Adipocyte (in vitro differentiated cells): ENCODE results near the gene ERGIC1.
A peak's percentile ranks its signal among the peaks of the same experiment; 100 is the strongest.

Source experiments
- DNase-seq: peaks from one replicate; pipeline ENCODE4 v3.0.0-alpha.2; 2015; ENCODE audit warnings: low read depth
- H3K27me3 ChIP-seq: replicated peaks from 2 replicates; pipeline ENCODE4 v1.7.0; 2013; ENCODE audit warnings: mild to moderate bottlenecking, low read length, moderate library complexity; ENCODE audit not compliant: control insufficient read depth, insufficient read depth
- H3K36me3 ChIP-seq: 2 replicates; pipeline ENCODE4 v1.7.0; 2013; ENCODE audit warnings: low read length, mild to moderate bottlenecking, moderate library complexity; ENCODE audit not compliant: control insufficient read depth, insufficient read depth, severe bottlenecking
- H3K4me1 ChIP-seq: 2 replicates; pipeline ENCODE4 v1.7.0; 2013; ENCODE audit warnings: mild to moderate bottlenecking, low read length, moderate library complexity; ENCODE audit not compliant: control insufficient read depth, insufficient read depth
- H3K4me3 ChIP-seq: 2 replicates; pipeline ENCODE4 v1.7.0; 2013; ENCODE audit warnings: mild to moderate bottlenecking, low read length, moderate library complexity
- H3K9ac ChIP-seq: 2 replicates; pipeline ENCODE4 v1.7.0; 2013; ENCODE audit warnings: mild to moderate bottlenecking, low read length, moderate library complexity
- H3K9me3 ChIP-seq: 2 replicates; pipeline ENCODE4 v1.7.0; 2013; ENCODE audit warnings: mild to moderate bottlenecking, low read length, moderate library complexity; ENCODE audit not compliant: control insufficient read depth

The ERGIC1 gene

DNA sequence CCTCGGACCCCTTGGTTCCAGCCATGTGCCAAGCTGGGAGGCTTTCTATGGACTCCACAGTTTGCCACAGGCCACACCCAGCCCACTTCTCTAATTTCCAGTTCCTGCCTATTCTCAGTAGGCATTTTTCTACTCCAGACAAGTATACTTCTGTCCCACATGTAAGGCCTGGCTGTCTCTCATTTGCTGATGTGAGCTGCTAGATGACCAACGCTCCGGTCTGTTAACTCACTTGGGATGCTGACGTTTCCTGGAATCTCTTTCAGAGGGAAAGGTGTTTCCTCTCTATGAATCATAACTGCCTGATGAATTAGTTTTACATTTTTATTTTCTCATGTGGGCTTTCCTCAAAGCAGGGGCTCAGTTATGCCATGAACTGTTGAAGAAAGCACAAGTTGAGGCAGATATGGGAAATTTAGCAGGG is 36.3 kb downstream of the ERGIC1 start:
- peaks cover 79% of the 10 kb centered on the region for H3K4me1 ChIP-seq
- H3K9me3 ChIP-seq, result no peaks in the 10 kb centered on the region
- DNase-seq, result peak; percentile 81
- no peak overlapping the region for H3K4me3 ChIP-seq
- H3K9ac ChIP-seq, result peak overlapping the region; percentile 82
- no peaks in the 10 kb centered on the region for H3K36me3 ChIP-seq
- H3K27me3 ChIP-seq, result no peaks in the 10 kb centered on the region

DNA sequence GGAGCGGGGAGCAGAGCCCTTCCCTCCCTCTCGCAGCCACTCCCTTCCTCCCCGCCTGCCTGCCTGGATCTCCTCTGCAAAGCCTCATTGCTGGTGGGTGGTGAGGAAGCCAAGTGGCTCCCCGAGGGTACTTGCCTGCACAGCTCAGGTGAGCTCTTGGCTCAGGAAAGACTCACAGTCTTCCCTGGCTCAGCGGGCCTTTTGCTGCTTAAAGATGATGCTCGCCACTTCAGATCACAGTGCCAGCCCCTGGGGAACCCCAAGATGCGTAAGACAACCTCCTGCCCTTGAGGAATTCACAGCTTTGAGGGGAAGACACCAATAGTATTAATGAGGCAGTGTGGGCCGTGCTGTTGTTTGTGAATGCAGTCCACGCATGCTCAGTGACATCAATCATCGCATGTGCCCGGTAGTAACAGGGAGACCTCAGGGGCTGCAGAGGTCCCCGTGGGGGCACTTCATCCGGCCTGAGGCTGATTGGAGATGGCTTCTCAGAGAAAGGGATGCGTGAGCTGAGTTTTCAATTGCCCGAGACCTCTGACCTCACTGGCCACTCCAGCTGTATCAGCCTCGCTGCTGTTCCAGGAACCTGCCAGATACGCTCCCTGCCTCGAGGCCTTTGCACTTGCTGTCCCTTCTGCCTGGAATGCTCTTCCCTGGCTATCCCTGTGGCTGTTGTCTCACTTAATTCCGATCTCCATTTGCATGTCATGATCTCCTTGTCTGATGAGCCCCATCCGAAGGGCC is 36.8 kb downstream of the ERGIC1 start:
- Histone ChIP-seq H3K4me1 (peaks cover 75% of the 10 kb centered on the region), H3K4me3 (no peak overlapping the region), H3K27me3 (no peaks in the 10 kb centered on the region), H3K9me3 (no peaks in the 10 kb centered on the region), H3K9ac (peak overlapping the region; percentile 82), H3K36me3 (no peaks in the 10 kb centered on the region)
- DNase-seq, result no peak

DNA sequence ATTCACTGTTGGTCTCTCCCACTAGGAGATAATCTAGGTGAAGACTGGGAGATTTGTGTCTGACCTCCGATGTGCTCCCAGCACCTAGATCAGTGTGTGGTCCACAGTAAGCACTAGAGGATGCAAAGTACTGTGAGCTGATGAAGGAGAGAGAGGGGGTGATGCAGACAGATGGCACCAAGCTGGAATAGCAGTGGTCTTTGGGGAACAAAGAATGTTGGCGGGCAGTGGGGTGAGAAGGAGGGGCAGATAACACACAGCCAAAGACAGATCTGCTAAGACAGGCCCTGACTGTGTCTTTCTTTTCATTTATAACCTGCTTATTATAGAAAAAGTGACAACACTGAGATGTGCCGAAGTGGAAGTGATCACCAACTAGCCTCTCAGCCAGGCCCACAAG is 37.5 kb downstream of the ERGIC1 start:
- Histone ChIP-seq H3K4me1 (peaks cover 70% of the 10 kb centered on the region), H3K9ac (peak overlapping the region; percentile 82), H3K9me3 (no peaks in the 10 kb centered on the region), H3K27me3 (no peaks in the 10 kb centered on the region), H3K4me3 (no peak overlapping the region), H3K36me3 (no peaks in the 10 kb centered on the region)
- DNase-seq, result no peak

DNA sequence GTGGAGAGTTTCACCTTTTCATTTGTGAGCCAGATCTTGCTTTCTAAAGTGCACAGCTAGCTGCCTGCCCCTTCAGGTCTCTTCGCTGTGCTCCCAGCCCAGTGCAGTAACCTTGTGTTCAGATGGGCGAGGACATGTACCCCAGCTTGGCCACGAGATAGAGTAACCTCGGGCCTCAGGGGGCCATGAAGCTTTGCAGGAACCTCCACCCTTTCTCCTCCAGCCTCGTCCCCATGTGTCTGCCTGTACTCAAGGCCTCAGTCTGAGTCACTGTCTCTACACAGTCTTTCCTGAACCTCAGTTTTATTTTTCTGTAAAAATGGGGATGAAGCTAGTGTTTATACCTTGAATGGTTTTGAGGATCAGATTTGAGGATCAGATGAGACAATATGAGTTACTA is 37.9 kb downstream of the ERGIC1 start:
- Histone ChIP-seq H3K36me3 (no peaks in the 10 kb centered on the region), H3K4me1 (peaks cover 66% of the 10 kb centered on the region), H3K9me3 (no peaks in the 10 kb centered on the region), H3K4me3 (no peak overlapping the region), H3K27me3 (no peaks in the 10 kb centered on the region), H3K9ac (peak overlapping the region; percentile 82)
- DNase-seq, result peak; percentile 47

DNA sequence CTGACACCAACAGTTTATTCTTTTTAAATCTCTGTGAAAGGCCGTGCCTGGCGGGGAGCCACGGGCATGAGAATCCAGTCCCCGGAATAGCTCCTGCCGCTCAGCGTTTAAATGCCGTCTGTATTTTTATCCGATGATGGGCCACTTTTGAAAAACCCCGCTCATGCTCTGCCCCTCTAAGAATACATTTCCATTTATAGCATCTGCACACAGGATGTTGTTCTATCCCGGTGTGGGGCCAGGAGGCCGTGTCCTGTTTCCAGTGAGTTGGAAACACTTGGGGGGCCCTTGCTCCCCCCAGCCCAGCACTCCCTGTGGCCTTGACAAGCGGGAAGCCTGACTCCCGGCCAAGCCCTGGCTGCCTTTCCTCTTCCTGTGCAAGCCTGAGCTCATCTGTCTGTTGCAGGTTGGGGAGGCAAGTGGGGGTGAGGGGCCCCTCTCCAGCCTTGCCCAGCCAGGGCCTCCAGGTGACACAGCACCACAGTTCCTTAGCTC is 39.0 kb downstream of the ERGIC1 start:
- Histone ChIP-seq H3K9me3 (no peaks in the 10 kb centered on the region), H3K4me1 (peaks cover 59% of the 10 kb centered on the region)

DNA sequence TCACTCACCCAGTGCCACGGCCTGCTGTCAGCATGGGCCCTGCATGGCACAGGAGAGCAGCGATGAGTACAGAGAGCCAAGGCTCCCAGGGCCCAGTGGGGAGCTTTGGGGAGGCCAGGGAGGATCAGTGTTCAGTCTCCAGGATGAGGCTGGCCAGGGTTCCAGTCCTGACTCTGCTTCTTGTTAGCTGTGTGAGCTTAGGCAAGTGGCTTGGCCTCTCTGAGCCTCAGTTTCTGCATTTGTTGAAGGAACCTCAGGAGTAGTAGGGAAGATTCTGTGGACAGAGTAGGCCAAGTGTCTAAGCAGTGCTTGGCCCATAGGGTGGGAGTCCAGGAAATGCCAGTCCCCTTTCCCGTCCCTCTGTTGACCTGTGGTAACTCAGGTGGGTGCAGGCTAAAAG is 39.5 kb downstream of the ERGIC1 start:
- Histone ChIP-seq H3K4me1 (peaks cover 57% of the 10 kb centered on the region), H3K9me3 (no peaks in the 10 kb centered on the region), H3K27me3 (no peaks in the 10 kb centered on the region), H3K36me3 (no peaks in the 10 kb centered on the region), H3K4me3 (no peak overlapping the region), H3K9ac (peak overlapping the region; percentile 82)
- DNase-seq, result no peak

More for the DNA sequence above, 39.0 kb downstream of the ERGIC1 start:
- peak; percentile 65 for DNase-seq
- H3K36me3 ChIP-seq, result no peaks in the 10 kb centered on the region
- H3K9ac ChIP-seq, result peak overlapping the region; percentile 82
- H3K4me3 ChIP-seq, result peak overlapping the region; percentile 22
- H3K27me3 ChIP-seq, result no peaks in the 10 kb centered on the region

DNA sequence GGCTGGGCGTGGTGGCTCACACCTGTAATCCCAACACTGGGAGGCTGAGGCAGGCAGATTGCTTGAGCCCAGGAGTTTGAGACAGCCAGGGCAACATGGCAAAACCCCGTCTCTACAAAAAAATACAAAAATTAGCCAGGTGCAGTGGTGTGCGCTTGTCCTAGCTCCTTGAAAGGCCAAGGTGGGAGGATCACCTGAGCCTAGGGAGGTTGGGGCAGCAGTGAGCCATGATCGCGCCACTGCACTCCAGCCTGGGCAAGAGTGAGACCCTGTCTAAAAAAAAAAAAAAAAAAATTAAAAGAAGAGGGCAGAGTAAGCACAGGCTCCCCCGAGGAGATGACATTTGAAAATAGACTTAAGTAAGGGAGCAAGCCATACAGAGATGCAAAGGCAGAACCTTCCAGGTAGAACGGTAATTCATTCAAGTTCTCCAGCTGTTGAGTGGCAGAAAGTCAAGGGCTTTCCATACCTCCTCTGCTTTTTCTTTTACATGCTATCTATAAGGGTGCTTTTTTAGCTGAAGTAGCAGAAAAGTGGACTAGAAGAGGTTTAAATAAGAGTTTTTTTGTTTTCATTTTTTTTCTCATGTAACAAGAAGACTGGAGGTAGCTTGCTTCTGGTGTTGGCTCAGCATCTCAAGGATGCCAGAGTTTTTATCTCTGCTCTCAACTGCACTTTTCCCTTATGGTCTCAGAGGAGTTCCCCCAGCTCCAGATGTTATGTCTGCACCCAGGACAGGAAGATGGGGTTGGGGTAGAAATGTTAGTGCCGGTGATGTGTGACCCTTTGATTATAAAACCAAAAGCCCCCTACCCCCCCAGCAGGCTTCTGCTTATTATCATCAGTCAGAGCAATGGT is 40.8 kb downstream of the ERGIC1 start:
- Histone ChIP-seq H3K36me3 (no peaks in the 10 kb centered on the region), H3K9me3 (no peaks in the 10 kb centered on the region), H3K9ac (no peak overlapping the region), H3K4me3 (no peak overlapping the region), H3K27me3 (no peaks in the 10 kb centered on the region), H3K4me1 (peaks cover 59% of the 10 kb centered on the region)
- DNase-seq, result no peak

DNA sequence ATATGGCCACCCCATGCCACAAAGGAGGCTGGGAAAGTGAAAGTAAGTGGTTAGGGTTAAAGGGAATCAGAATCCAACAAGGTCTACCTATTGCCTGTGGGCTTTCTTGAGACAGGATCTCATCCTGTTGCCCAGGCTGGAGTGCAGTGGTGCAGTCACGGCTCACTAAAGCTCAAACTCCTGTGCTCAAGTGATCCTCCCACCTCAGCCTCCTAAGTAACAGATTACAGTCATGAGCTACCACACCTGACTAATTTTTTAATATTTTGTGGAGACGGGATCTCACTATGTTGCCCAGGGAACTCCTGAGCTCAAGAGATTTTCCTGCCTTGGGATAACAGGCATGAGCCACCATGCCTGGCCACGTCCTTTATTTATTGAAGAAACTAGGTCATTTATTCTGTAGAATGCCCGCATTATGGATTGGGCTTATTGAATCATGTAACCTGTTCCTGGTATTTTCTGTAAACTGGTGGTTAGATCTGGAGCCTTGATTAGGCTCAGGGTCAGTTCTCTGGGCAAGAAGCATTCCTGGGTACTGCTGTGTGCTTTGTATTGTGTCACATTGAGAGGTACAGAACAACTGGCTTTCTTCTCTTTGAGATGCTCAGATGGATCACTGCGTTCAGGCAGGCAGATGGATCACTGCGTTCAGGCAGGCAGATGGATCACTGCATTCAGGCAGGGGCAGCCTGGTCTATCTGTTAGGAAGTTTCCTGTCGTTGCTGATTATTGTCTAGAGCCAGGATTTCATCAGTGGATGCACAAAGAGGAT is 41.6 kb downstream of the ERGIC1 start:
- Histone ChIP-seq H3K4me1 (peaks cover 51% of the 10 kb centered on the region), H3K36me3 (no peaks in the 10 kb centered on the region), H3K9me3 (no peaks in the 10 kb centered on the region)

DNA sequence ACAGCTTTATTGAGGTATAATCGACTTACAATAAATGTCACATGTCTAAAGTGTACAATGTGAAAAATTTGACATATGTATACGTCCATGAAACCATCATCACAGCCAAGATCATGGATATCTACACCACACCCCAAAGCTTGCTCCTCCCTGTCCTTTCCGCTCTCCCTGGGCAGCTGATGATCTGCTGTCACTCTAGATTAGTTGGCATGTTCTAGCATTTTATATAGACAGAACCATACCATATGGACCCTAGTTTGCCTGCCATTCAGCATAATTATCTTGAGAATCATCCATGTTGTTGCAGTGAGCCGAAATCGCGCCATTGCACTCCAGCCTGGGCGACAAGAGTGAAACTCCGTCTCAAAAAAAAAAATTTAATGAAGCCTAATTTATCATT is 42.5 kb downstream of the ERGIC1 start:
- no peaks in the 10 kb centered on the region for H3K36me3 ChIP-seq
- H3K4me1 ChIP-seq, result peaks cover 47% of the 10 kb centered on the region
- DNase-seq, result no peak
- no peaks in the 10 kb centered on the region for H3K9me3 ChIP-seq
- H3K4me3 ChIP-seq, result no peak overlapping the region
- H3K9ac ChIP-seq, result no peak overlapping the region
- no peaks in the 10 kb centered on the region for H3K27me3 ChIP-seq

More for the DNA sequence above, 41.6 kb downstream of the ERGIC1 start:
- DNase-seq, result peak; percentile 41
- no peak overlapping the region for H3K9ac ChIP-seq
- no peak overlapping the region for H3K4me3 ChIP-seq
- no peaks in the 10 kb centered on the region for H3K27me3 ChIP-seq

DNA sequence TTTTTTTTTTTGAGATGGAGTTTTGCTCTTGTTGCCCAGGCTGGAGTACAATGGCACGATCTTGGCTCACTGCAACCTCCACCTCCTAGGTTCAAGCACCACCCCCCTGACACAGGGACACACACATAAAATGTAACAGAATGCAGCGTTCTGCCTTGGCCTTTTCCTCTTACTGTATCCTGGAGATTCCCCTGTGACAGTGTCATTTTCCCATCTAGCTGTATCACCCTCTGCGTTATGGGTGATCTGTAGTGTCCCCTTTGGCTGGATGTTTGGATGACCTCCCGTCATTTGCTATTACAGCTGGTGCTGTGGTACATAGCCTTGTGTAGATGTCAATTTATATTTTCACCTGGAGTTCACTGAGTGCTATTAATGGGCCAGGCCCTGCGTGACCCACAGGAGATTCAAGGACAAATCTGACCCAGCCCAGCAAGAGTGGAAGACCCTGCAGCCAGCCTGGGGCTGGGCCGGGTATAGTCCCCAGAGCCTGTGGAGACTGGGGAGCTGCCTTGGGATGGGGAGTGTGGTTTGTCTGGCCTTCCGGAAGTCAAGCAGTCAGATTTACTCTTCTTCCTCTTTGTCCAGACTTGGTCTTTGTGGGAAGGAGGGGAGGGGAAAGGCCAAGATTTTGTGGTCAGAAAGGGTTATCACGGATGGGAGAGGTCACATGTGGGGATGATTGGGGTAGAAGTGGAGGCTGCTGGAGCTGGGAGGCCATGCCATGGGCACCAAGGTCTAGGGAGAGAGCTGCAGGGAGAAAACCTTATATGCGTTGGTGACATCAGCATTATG is 43.6 kb downstream of the ERGIC1 start:
- Histone ChIP-seq H3K4me1 (peaks cover 47% of the 10 kb centered on the region), H3K9ac (no peak overlapping the region), H3K27me3 (no peaks in the 10 kb centered on the region), H3K4me3 (no peak overlapping the region), H3K9me3 (no peaks in the 10 kb centered on the region), H3K36me3 (no peaks in the 10 kb centered on the region)
- no peak for DNase-seq
